Measurements from ENCODE around the gene SMPD4. TPM values are rescaled to one million over a fixed set of nuclear protein-coding genes. Genes with fewer than 3 reads are reported as not detected.
"Not testable (repeated sequence)": the region's sequence is repeated elsewhere in the genome, so short reads cannot be mapped to it uniquely, and the experiment has no call there.

The SMPD4 gene
- total RNA-seq, 1 donor from 2014 or later = 26.7 TPM

GRCh38 chr2:130181880-130182682, 679 bp upstream of the SMPD4 start, which contains the start of gene MZT2B:
MZT2B (plus strand) TSS chr2:130182262; CDS start chr2:130182283, 21 bp downstream.
- DNase-seq = peak; percentile 90
- TF ChIP-seq CTCF (IDR thresholded peaks at IDR 0.05; ENCODE audit: borderline replicate concordance) = peak; percentile 83
- H3K4me3 ChIP-seq = peak within 1 kb of the TSS; percentile 90
- H3K9me3 ChIP-seq (replicated peaks); intact Hi-C loops (cut with micrococcal nuclease); H3K36me3 ChIP-seq; H3K27me3 ChIP-seq (ENCODE audit: low read depth): not testable (repeated sequence)
- peak within 1 kb of the TSS; percentile 98 for H3K27ac ChIP-seq (replicated peaks)
- peaks cover 48% of the 10 kb centered on the region for H3K4me1 ChIP-seq

GRCh38 chr2:130180404-130181324, 738 bp downstream of the SMPD4 start:
- H3K36me3 ChIP-seq; intact Hi-C loops (cut with micrococcal nuclease); H3K27me3 ChIP-seq (ENCODE audit: low read depth); DNase-seq; H3K9me3 ChIP-seq (replicated peaks): not testable (repeated sequence)
- H3K4me1 ChIP-seq = peaks cover 43% of the 10 kb centered on the region
- H3K4me3 ChIP-seq = peak overlapping the region; percentile 90
- peak overlapping the region; percentile 98 for H3K27ac ChIP-seq (replicated peaks)

- Histone ChIP-seq H3K4me1 (peaks cover 25% of the 10 kb centered on the region), H3K36me3 (peaks cover 61% of the 10 kb centered on the region), H3K27ac (replicated peaks) (peak overlapping the region; percentile 81)
- H3K27me3 ChIP-seq (ENCODE audit: low read depth); H3K4me3 ChIP-seq; intact Hi-C loops (cut with micrococcal nuclease); H3K9me3 ChIP-seq (replicated peaks); DNase-seq: not testable (repeated sequence)
These were observed 6.5 kb downstream of the SMPD4 start for GRCh38 chr2:130174866-130175265.

- TF ChIP-seq CTCF (IDR thresholded peaks at IDR 0.05; ENCODE audit: borderline replicate concordance) = no peak
- no peak overlapping the region for H3K27ac ChIP-seq (replicated peaks)
- no peaks in the 10 kb centered on the region for H3K9me3 ChIP-seq (replicated peaks)
- H3K4me1 ChIP-seq = peaks cover 12% of the 10 kb centered on the region
- peaks cover 87% of the 10 kb centered on the region for H3K36me3 ChIP-seq
- intact Hi-C loops (cut with micrococcal nuclease) = no loop called here
- DNase-seq = no peak
- no peak overlapping the region for H3K4me3 ChIP-seq
- no peaks in the 10 kb centered on the region for H3K27me3 ChIP-seq (ENCODE audit: low read depth)
These were observed 11.5 kb downstream of the SMPD4 start for GRCh38 chr2:130169896-130170295.

- H3K27me3 ChIP-seq (ENCODE audit: low read depth); H3K4me3 ChIP-seq; DNase-seq; intact Hi-C loops (cut with micrococcal nuclease); H3K4me1 ChIP-seq; H3K27ac ChIP-seq (replicated peaks); H3K9me3 ChIP-seq (replicated peaks): not testable (repeated sequence)
- peaks cover 89% of the 10 kb centered on the region for H3K36me3 ChIP-seq
These were observed 12.2 kb downstream of the SMPD4 start for GRCh38 chr2:130169163-130169562.

- not testable (repeated sequence) for DNase-seq
These were observed 14.8 kb downstream of the SMPD4 start for GRCh38 chr2:130166611-130167010.

GRCh38 chr2:130165293-130166016, 15.9 kb downstream of the SMPD4 start:
- DNase-seq = no peak
- Histone ChIP-seq H3K4me1 (peaks cover 4% of the 10 kb centered on the region), H3K27me3 (ENCODE audit: low read depth) (no peaks in the 10 kb centered on the region), H3K4me3 (no peak overlapping the region), H3K9me3 (replicated peaks) (no peaks in the 10 kb centered on the region), H3K27ac (replicated peaks) (no peak overlapping the region), H3K36me3 (peaks cover 75% of the 10 kb centered on the region)
- no peak for TF ChIP-seq CTCF (IDR thresholded peaks at IDR 0.05; ENCODE audit: borderline replicate concordance)
- intact Hi-C loops (cut with micrococcal nuclease) = no loop called here

More at GRCh38 chr2:130166611-130167010, 14.8 kb downstream of the SMPD4 start:
- H3K9me3 ChIP-seq (replicated peaks); intact Hi-C loops (cut with micrococcal nuclease); H3K27ac ChIP-seq (replicated peaks); H3K4me3 ChIP-seq; H3K4me1 ChIP-seq; H3K27me3 ChIP-seq (ENCODE audit: low read depth): not testable (repeated sequence)
- peaks cover 85% of the 10 kb centered on the region for H3K36me3 ChIP-seq

Data from left ventricle myocardium inferior (tissue), 1 donor.